IMR-90 (cell line): ENCODE measurements around the gene RCBTB1. TPM values are rescaled to one million over a fixed set of nuclear protein-coding genes. Genes with fewer than 3 reads are reported as not detected.

Source experiments
- ATAC-seq: fragments of 200-7000 bp; cut with Tn5 transposase; 2 replicates; pipeline ENCODE4 v1.9.1; 2020; ENCODE audit warnings: low read depth, mild to moderate bottlenecking, moderate library complexity
- BruUV-seq: library from RNA; stranded (reverse); fragments of 400-500 nt; replicated peaks from 2 replicates; lab custom pipeline; 2021; lab: Mats Ljungman, UMichigan
- CTCF ChIA-PET: fragments of 300-600 bp; formaldehyde crosslinking; extraction: SDS; loops from one replicate; lab custom pipeline; 2021; ENCODE audit warnings: antibody characterized with exemption; lab: Yijun Ruan, JAX
- POLR2A ChIA-PET: fragments of 300-600 bp; sonication (Branson Sonifier 250); formaldehyde crosslinking; loops from one replicate; lab custom pipeline; 2022; ENCODE audit warnings: antibody characterized with exemption; ENCODE audit not compliant: unreplicated experiment; lab: Charles Lee
- DNase-seq: peaks from one replicate; pipeline ENCODE4 v3.0.0; 2013
- H2AFZ ChIP-seq: replicated peaks from 2 replicates; pipeline ENCODE3; 2013; ENCODE audit warnings: low read length, mild to moderate bottlenecking; ENCODE audit not compliant: poor library complexity
- H2AK5ac ChIP-seq: 2 replicates; pipeline ENCODE4 v1.6.1; 2013; ENCODE audit warnings: low read depth, low read length, inconsistent platforms
- H2AK9ac ChIP-seq: replicated peaks from 2 replicates; pipeline ENCODE3; 2013; ENCODE audit warnings: mild to moderate bottlenecking, low read depth, low read length, moderate library complexity; ENCODE audit not compliant: poor library complexity
- H2BK120ac ChIP-seq: 2 replicates; pipeline ENCODE4 v1.6.1; 2013; ENCODE audit warnings: low read depth, low read length, inconsistent platforms
- H2BK15ac ChIP-seq: 3 replicates; pipeline ENCODE4 v1.6.1; 2013; ENCODE audit warnings: low read depth, low read length, inconsistent platforms
- H2BK20ac ChIP-seq: 2 replicates; pipeline ENCODE4 v1.6.1; 2013; ENCODE audit warnings: low read depth, mild to moderate bottlenecking, inconsistent platforms, low read length, moderate library complexity
- H2BK5ac ChIP-seq: 2 replicates; pipeline ENCODE4 v1.6.1; 2013; ENCODE audit warnings: mild to moderate bottlenecking, low read depth, low read length, inconsistent platforms; ENCODE audit not compliant: poor library complexity, severe bottlenecking
- H3K14ac ChIP-seq: replicated peaks from 2 replicates; pipeline ENCODE4 v1.6.1; 2013; ENCODE audit warnings: low read depth, low read length, inconsistent platforms
- H3K18ac ChIP-seq: 2 replicates; pipeline ENCODE4 v1.6.1; 2013; ENCODE audit warnings: low read depth, low read length, control low read depth
- H3K23ac ChIP-seq: 2 replicates; pipeline ENCODE4 v1.6.1; 2013; ENCODE audit warnings: low read depth, low read length, inconsistent platforms
- H3K27ac ChIP-seq: 2 replicates; pipeline ENCODE4 v1.5.1; 2013; ENCODE audit warnings: mild to moderate bottlenecking, control low read depth, low read length; ENCODE audit not compliant: insufficient read depth
- H3K27me3 ChIP-seq: 2 replicates; pipeline ENCODE4 v1.6.1; 2013; ENCODE audit warnings: low read length; ENCODE audit not compliant: control insufficient read depth, insufficient read depth
- H3K36me3 ChIP-seq: 2 replicates; pipeline ENCODE4 v1.6.1; 2013; ENCODE audit warnings: low read length, mixed read lengths; ENCODE audit not compliant: control insufficient read depth, insufficient read depth
- H3K4ac ChIP-seq: 2 replicates; pipeline ENCODE4 v1.6.1; 2013; ENCODE audit warnings: low read depth, low read length, inconsistent platforms
- H3K4me1 ChIP-seq: 2 replicates; pipeline ENCODE4 v1.6.1; 2013; ENCODE audit warnings: low read length, mixed read lengths; ENCODE audit not compliant: control insufficient read depth, insufficient read depth
- H3K4me2 ChIP-seq: 2 replicates; pipeline ENCODE4 v1.6.1; 2013; ENCODE audit warnings: low read depth, mild to moderate bottlenecking, control low read depth, low read length, moderate library complexity
- H3K4me3 ChIP-seq: 2 replicates; pipeline ENCODE4 v1.5.1; 2013; ENCODE audit warnings: low read depth, mild to moderate bottlenecking, control low read depth, low read length, moderate library complexity; ENCODE audit not compliant: insufficient read depth
- H3K56ac ChIP-seq: 2 replicates; pipeline ENCODE4 v1.6.1; 2013; ENCODE audit warnings: low read length, inconsistent platforms; ENCODE audit not compliant: insufficient read depth; ENCODE audit errors: extremely low read depth
- H3K79me1 ChIP-seq, 2 experiments: 2 replicates each; pipeline ENCODE4 v1.6.1; 2013; ENCODE audit warnings: low read length in 2 of 2, inconsistent platforms in 1 of 2, low read depth in 1 of 2
- H3K9ac ChIP-seq: 2 replicates; pipeline ENCODE4 v1.6.1; 2013; ENCODE audit warnings: low read depth, low read length, control low read depth
- H3K9me1 ChIP-seq: 2 replicates; pipeline ENCODE4 v1.6.1; 2013; ENCODE audit warnings: low read length, inconsistent platforms; ENCODE audit not compliant: insufficient read depth
- H3K9me3 ChIP-seq: 2 replicates; pipeline ENCODE4 v1.6.1; 2013; ENCODE audit warnings: low read length; ENCODE audit not compliant: control insufficient read depth, insufficient read depth
- H4K20me1 ChIP-seq: 2 replicates; pipeline ENCODE4 v1.6.1; 2013; ENCODE audit warnings: low read length, inconsistent platforms; ENCODE audit not compliant: insufficient read depth
- H4K5ac ChIP-seq: 2 replicates; pipeline ENCODE4 v1.6.1; 2013; ENCODE audit warnings: mild to moderate bottlenecking, low read depth, low read length, control low read depth
- H4K8ac ChIP-seq, 2 experiments: 2 replicates each; pipeline ENCODE4 v1.6.1; 2013; ENCODE audit warnings: low read depth in 2 of 2, low read length in 2 of 2, control low read depth in 1 of 2, inconsistent platforms in 1 of 2
- H4K91ac ChIP-seq: 2 replicates; pipeline ENCODE4 v1.6.1; 2013; ENCODE audit warnings: low read depth, low read length, inconsistent platforms; ENCODE audit not compliant: insufficient read depth
- ELK1 ChIP-seq: fragments of 150-350 bp; IDR thresholded peaks from 2 replicates; pipeline ENCODE4 v1.6.1; 2016; ENCODE audit warnings: low read depth, mild to moderate bottlenecking, low read length, moderate library complexity, borderline replicate concordance
- FOS ChIP-seq: fragments of 150-350 bp; IDR thresholded peaks from 2 replicates; pipeline ENCODE4 v1.6.1; 2016; ENCODE audit warnings: low read depth, low read length
- POLR2A ChIP-seq: IDR thresholded peaks from 2 replicates; pipeline ENCODE4 v1.6.1; 2012; ENCODE audit warnings: mild to moderate bottlenecking, low read depth, low read length
- RCOR1 ChIP-seq: IDR thresholded peaks from 2 replicates; pipeline ENCODE4 v1.6.1; 2012; ENCODE audit warnings: mild to moderate bottlenecking, low read length, improper control_type of control experiment; ENCODE audit not compliant: insufficient replicate concordance
- WGBS, 2 experiments: methylation state at CpG; one replicate each; pipeline versions ENCODE4 v1.1.5 to v1.1.7; 2013; ENCODE audit warnings: missing lambda C conversion rate in 2 of 2; ENCODE audit not compliant: insufficient read length in 1 of 2; ENCODE audit errors: extremely low coverage in 2 of 2; 5-methylcytosine and 5-hydroxymethylcytosine counted together
- dilution Hi-C: fragments of 300-500 bp; cut with HindIII; formaldehyde crosslinking; loops from one replicate; pipeline ENCODE4 v1.14.3; 2018; ENCODE audit warnings: low sequenced_read_pairs; ENCODE audit not compliant: unreplicated experiment
- in situ Hi-C: fragments of 300-500 bp; cut with MboI; formaldehyde crosslinking; loops from 3 replicates; pipeline ENCODE4 v1.14.3; 2019; ENCODE audit warnings: low sequenced_read_pairs, inconsistent platforms, mixed read lengths
- intact Hi-C: fragments of 100-400 bp; cut with micrococcal nuclease; formaldehyde crosslinking; loops from 2 replicates; pipeline ENCODE4 v1.10.0; 2022
- polyA plus RNA-seq, 3 experiments: library from polyadenylated mRNA; depleted of rRNA; stranded (reverse); fragments of >200 nt; gene quantifications; 2 replicates each; pipeline ENCODE4 v1.2.3, GENCODE V29; 2012; ENCODE audit warnings: low replicate concordance in 1 of 3
- total RNA-seq: library from RNA; depleted of rRNA; stranded (reverse); fragments of >200 nt; gene quantifications from 2 replicates; pipeline ENCODE4 v1.2.3, GENCODE V29; 2012

The RCBTB1 gene
- total and polyA plus RNA-seq, 2 of the 4 experiments (the other 2 are of a cell fraction), result 11.3 to 11.6 TPM

DNA sequence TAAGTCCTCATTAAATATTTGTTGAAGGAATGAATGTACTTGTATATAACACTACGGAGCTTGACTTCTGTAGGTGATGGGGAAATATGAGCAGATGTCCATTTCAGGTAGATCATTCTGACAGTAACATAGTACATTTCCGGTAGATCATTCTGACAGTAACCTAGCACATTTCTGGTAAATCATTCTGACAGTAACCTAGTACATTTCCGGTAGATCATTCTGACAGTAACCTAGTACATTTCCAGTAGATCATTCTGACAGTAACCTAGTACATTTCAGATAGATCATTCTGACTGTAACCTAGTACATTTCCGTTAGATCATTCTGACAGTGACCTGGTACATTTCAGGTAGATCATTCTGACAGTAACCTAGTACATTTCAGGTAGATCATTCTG, 87.2 kb downstream of the RCBTB1 start:
- Histone ChIP-seq H3K36me3 (no peaks in the 10 kb centered on the region; the same call in 1 of the 2 replicates), H3K56ac (no peak overlapping the region), H2BK15ac (0 out of 3 replicates have a peak overlapping the region, but pooled peaks have one; percentile 67), H2BK20ac (no peak overlapping the region), H3K9me1 (peaks cover 22% of the 10 kb centered on the region), H2AK9ac (no peak overlapping the region), H2AFZ (no peak overlapping the region), H4K8ac (no peak overlapping the region), H2BK5ac (peak overlapping the region; percentile 68), H3K27ac (no peak overlapping the region), H3K79me1 (peaks cover 8 to 36% of the 10 kb centered on the region in 2 experiments; a peak in 3 of 4 replicates), H2AK5ac (no peak overlapping the region), H3K4me1 (peaks cover 16% of the 10 kb centered on the region), H3K4me3 (no peak overlapping the region), H4K91ac (no peak overlapping the region), H4K20me1 (no peaks in the 10 kb centered on the region), H2BK120ac (no peak overlapping the region), H3K4me2 (no peak overlapping the region), H3K4ac (no peak overlapping the region), H4K5ac (no peak overlapping the region), H3K23ac (no peak overlapping the region), H3K18ac (no peak overlapping the region), H3K27me3 (no peaks in the 10 kb centered on the region), H3K9me3 (no peaks in the 10 kb centered on the region), H3K9ac (no peak overlapping the region), H3K14ac (no peak overlapping the region)
- CTCF ChIA-PET, result no interaction called here
- DNase-seq (no peak), ATAC-seq (no peak)
- in situ Hi-C loops, result no loop called here
- POLR2A ChIA-PET, result no interaction called here
- dilution Hi-C loops, result no loop called here
- 100% methylated on average over 1 of the region's 4 CpGs; no CpG with 5 or more reads in 1 of the 2 experiments for WGBS, 2 experiments
- BruUV-seq, result no TSS peak
- TF ChIP-seq RCOR1 (no peak), FOS (no peak), POLR2A (no peak), ELK1 (no peak)
- intact Hi-C loops, result no loop called here
